Measurements from ENCODE around the gene SOWAHC. TPM values are rescaled to one million over a fixed set of nuclear protein-coding genes. Genes with fewer than 3 reads are reported as not detected.

SOWAHC gene
- total and polyA plus RNA-seq, 2 donors (not counting 3 experiments of a cell fraction or from before 2014, with no cell fraction given) = 1.0 to 4.1 TPM

GRCh38 chr2:109636317-109636716 is 22.2 kb downstream of the SOWAHC start:
- H3K36me3 ChIP-seq (ENCODE audit: control insufficient read depth in 2 of 2, extremely low read depth in 1 of 2, insufficient read depth in 2 of 2, low read length in 2 of 2) = no peaks in the 10 kb centered on the region
- ChIA-PET POLR2A (no interaction called here), CTCF (no interaction called here)
- H3K27ac ChIP-seq (ENCODE audit: insufficient read depth, low read depth, low read length) = no peak overlapping the region
- no peaks in the 10 kb centered on the region for H4K20me1 ChIP-seq (replicated peaks; ENCODE audit: control insufficient read depth, extremely low read depth, insufficient read depth, low read length)
- TF ChIP-seq EZH2 (IDR thresholded peaks at IDR 0.05; ENCODE audit: borderline replicate concordance, low read depth, low read length, severe bottlenecking) = no peak
- TF ChIP-seq GATA2 (IDR thresholded peaks at IDR 0.05; ENCODE audit: insufficient read depth, insufficient read length, low read depth, low read length) = no peak
- TF ChIP-seq, protein P1, sequence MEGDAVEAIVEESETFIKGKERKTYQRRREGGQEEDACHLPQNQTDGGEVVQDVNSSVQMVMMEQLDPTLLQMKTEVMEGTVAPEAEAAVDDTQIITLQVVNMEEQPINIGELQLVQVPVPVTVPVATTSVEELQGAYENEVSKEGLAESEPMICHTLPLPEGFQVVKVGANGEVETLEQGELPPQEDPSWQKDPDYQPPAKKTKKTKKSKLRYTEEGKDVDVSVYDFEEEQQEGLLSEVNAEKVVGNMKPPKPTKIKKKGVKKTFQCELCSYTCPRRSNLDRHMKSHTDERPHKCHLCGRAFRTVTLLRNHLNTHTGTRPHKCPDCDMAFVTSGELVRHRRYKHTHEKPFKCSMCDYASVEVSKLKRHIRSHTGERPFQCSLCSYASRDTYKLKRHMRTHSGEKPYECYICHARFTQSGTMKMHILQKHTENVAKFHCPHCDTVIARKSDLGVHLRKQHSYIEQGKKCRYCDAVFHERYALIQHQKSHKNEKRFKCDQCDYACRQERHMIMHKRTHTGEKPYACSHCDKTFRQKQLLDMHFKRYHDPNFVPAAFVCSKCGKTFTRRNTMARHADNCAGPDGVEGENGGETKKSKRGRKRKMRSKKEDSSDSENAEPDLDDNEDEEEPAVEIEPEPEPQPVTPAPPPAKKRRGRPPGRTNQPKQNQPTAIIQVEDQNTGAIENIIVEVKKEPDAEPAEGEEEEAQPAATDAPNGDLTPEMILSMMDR (IDR thresholded peaks at IDR 0.05; ENCODE audit: extremely low read depth in 1 of 2, insufficient read depth in 1 of 2, low read depth in 1 of 2, low read length in 2 of 2) = no peak
- no peak for TF ChIP-seq FOS (IDR thresholded peaks at IDR 0.05; ENCODE audit: borderline replicate concordance, insufficient read depth, low read length)
- TF ChIP-seq POLR2AphosphoS5 (IDR thresholded peaks at IDR 0.05; ENCODE audit: insufficient read depth, low read depth, low read length) = no peak
- no peak for TF ChIP-seq MAX (IDR thresholded peaks at IDR 0.05; ENCODE audit: insufficient read depth, insufficient read length)
- TF ChIP-seq MYC (IDR thresholded peaks at IDR 0.05; ENCODE audit: low read depth, low read length) = no peak
- no peak for TF ChIP-seq POLR2A (IDR thresholded peaks at IDR 0.05; ENCODE audit: low read depth, low read length)
- TF ChIP-seq JUN (IDR thresholded peaks at IDR 0.05; ENCODE audit: borderline replicate concordance, insufficient read depth, insufficient read length, low read depth) = no peak
- no peaks in the 10 kb centered on the region for H3K79me2 ChIP-seq (ENCODE audit: control insufficient read depth, insufficient read depth, low read length)
- H3K4me1 ChIP-seq (ENCODE audit: control insufficient read depth, extremely low read depth, insufficient read depth, low read length) = no peaks in the 10 kb centered on the region
- no peak overlapping the region for H3K9ac ChIP-seq (replicated peaks; ENCODE audit: extremely low read depth, insufficient read depth, low read length)
- DNase-seq (ENCODE audit: low read depth, low spot score) (no peak), FAIRE-seq (no peak)
- no peak overlapping the region for H3K4me3 ChIP-seq (replicated peaks in 1 of 3; ENCODE audit: insufficient read depth in 1 of 3, low read depth in 1 of 3, low read length in 3 of 3)
- H3K9me3 ChIP-seq (replicated peaks; ENCODE audit: control insufficient read depth, insufficient read depth, low read length) = no peaks in the 10 kb centered on the region
- intact Hi-C loops (cut with micrococcal nuclease) (loop anchor here (10.0 kb wide), 1 partner anchor 552 kb away; no protein-coding TSS in a partner anchor), dilution Hi-C loops (cut with MboI; ENCODE audit: extremely low pct_ligation_motif_present, low sequenced_read_pairs) (no loop called here)
- H3K9me1 ChIP-seq (replicated peaks; ENCODE audit: control insufficient read depth, extremely low read depth, insufficient read depth, low read length) = no peaks in the 10 kb centered on the region
- H3K4me2 ChIP-seq (ENCODE audit: insufficient read depth, low read length) = no peak overlapping the region
- peaks cover 5% of the 10 kb centered on the region in 2 experiments for H3K27me3 ChIP-seq (ENCODE audit: control insufficient read depth in 2 of 2, insufficient read depth in 2 of 2, low read length in 2 of 2)
- BruUV-seq (replicated peaks) = no TSS peak
- no peak overlapping the region for H2AFZ ChIP-seq (ENCODE audit: low read depth, low read length)

Data from endothelial cell of umbilical vein (primary cell).